ENCODE results near the gene SLC27A6.
"Not testable (repeated sequence)": the region's sequence is repeated elsewhere in the genome, so short reads cannot be mapped to it uniquely, and the experiment has no call there.

- not testable (repeated sequence) for TF ChIP-seq EZH2phosphoT487, CTCF (IDR thresholded peaks at IDR 0.05)
These were observed 33.1 kb upstream of the SLC27A6 start for GRCh38 chr5:128932232-128932631.
